ENCODE measurements around the gene NKAIN2.
"Not testable (repeated sequence)": the region's sequence is repeated elsewhere in the genome, so short reads cannot be mapped to it uniquely, and the experiment has no call there.

NKAIN2 gene

GRCh38 chr6:124234801-124235200 lies 431.1 kb downstream of the NKAIN2 start:
- no peak for DNase-seq

GRCh38 chr6:124237911-124238310 lies 434.2 kb downstream of the NKAIN2 start:
- DNase-seq = no peak

GRCh38 chr6:124238408-124238807 lies 434.7 kb downstream of the NKAIN2 start:
- DNase-seq = not testable (repeated sequence)

GRCh38 chr6:124254941-124255685 lies 451.4 kb downstream of the NKAIN2 start:
- DNase-seq = no peak

GRCh38 chr6:124260337-124260736 lies 456.7 kb downstream of the NKAIN2 start:
- DNase-seq = no peak

GRCh38 chr6:124269733-124270132 lies 466.1 kb downstream of the NKAIN2 start:
- no peak for DNase-seq

- no peak for DNase-seq
Measured at GRCh38 chr6:124273701-124274100, 470.0 kb downstream of the NKAIN2 start.

- DNase-seq = no peak
Measured at GRCh38 chr6:124282541-124282940, 478.9 kb downstream of the NKAIN2 start.

GRCh38 chr6:124283486-124283885 lies 479.8 kb downstream of the NKAIN2 start:
- no peak for DNase-seq

GRCh38 chr6:124285146-124285545 lies 481.5 kb downstream of the NKAIN2 start:
- DNase-seq = no peak

- DNase-seq = no peak
Measured at GRCh38 chr6:124294574-124295200, 491.0 kb downstream of the NKAIN2 start.

- no peak for DNase-seq
Measured at GRCh38 chr6:124297507-124297906, 493.8 kb downstream of the NKAIN2 start.

- DNase-seq = no peak
Measured at GRCh38 chr6:124298730-124299129, 495.1 kb downstream of the NKAIN2 start.

GRCh38 chr6:124300907-124301306 lies 497.2 kb downstream of the NKAIN2 start:
- DNase-seq = not testable (repeated sequence)

GRCh38 chr6:124303971-124304370 lies 500.3 kb downstream of the NKAIN2 start:
- no peak for DNase-seq

- no peak for DNase-seq
Measured at GRCh38 chr6:124310139-124310538, 506.5 kb downstream of the NKAIN2 start.

- DNase-seq = no peak
Measured at GRCh38 chr6:124319410-124319809, 515.7 kb downstream of the NKAIN2 start.

- DNase-seq = no peak
Measured at GRCh38 chr6:124324237-124324636, 520.6 kb downstream of the NKAIN2 start.

GRCh38 chr6:124330197-124330596 lies 526.5 kb downstream of the NKAIN2 start:
- no peak for DNase-seq

GRCh38 chr6:124334359-124334758 lies 530.7 kb downstream of the NKAIN2 start:
- no peak for DNase-seq

GRCh38 chr6:124339610-124340334 lies 536.1 kb downstream of the NKAIN2 start:
- DNase-seq = no peak

GRCh38 chr6:124348339-124348738 lies 544.7 kb downstream of the NKAIN2 start:
- not testable (repeated sequence) for DNase-seq

GRCh38 chr6:124355146-124355545 lies 551.5 kb downstream of the NKAIN2 start:
- no peak for DNase-seq

GRCh38 chr6:124356276-124356810 lies 552.7 kb downstream of the NKAIN2 start:
- no peak for DNase-seq
